Chondrocyte (in vitro differentiated cells): ENCODE data around the gene CAST. TPM values are rescaled to one million over a fixed set of nuclear protein-coding genes. Genes with fewer than 3 reads are reported as not detected.
A peak's percentile ranks its signal among the peaks of the same experiment; 100 is the strongest.

ENCODE experiments used
- DNase-seq: peaks from one replicate; pipeline ENCODE4 v3.0.0; 2021; ENCODE audit warnings: mixed read lengths, low spot score
- H3K27ac Mint-ChIP-seq: one replicate; pipeline ENCODE4 v1.8.0; 2021; ENCODE audit warnings: mild to moderate bottlenecking, moderate library complexity, mixed read lengths; ENCODE audit not compliant: unreplicated experiment
- H3K27me3 Mint-ChIP-seq: 2 replicates; pipeline ENCODE4 v1.8.0; 2021; ENCODE audit warnings: low read depth, mixed read lengths
- H3K36me3 Mint-ChIP-seq: 2 replicates; pipeline ENCODE4 v1.8.0; 2021; ENCODE audit warnings: low read depth, mixed read lengths
- H3K4me1 Mint-ChIP-seq: 2 replicates; pipeline ENCODE4 v1.8.0; 2021; ENCODE audit warnings: low read depth, mild to moderate bottlenecking, mixed read lengths
- H3K4me3 Mint-ChIP-seq: one replicate; pipeline ENCODE4 v1.8.0; 2021; ENCODE audit warnings: mild to moderate bottlenecking, moderate library complexity, mixed read lengths; ENCODE audit not compliant: unreplicated experiment
- H3K9me3 Mint-ChIP-seq: 2 replicates; pipeline ENCODE4 v1.8.0; 2021; ENCODE audit warnings: low read depth, mixed read lengths
- CTCF ChIP-seq: fragments of 200-600 bp; sonication (generic); IDR thresholded peaks from 2 replicates; pipeline ENCODE4 v1.5.0; 2021; ENCODE audit warnings: antibody characterized with exemption, mild to moderate bottlenecking, moderate library complexity
- total RNA-seq: library from RNA; stranded (reverse); gene quantifications from 3 replicates; pipeline ENCODE4 v1.2.1, GENCODE V29; 2021

CAST gene
- total RNA-seq, 1 donor from 2014 or later: 131 TPM

GRCh38 chr5:96776621-96777020 lies 114.4 kb downstream of the CAST start:
- peaks cover 27% of the 10 kb centered on the region for H3K36me3 Mint-ChIP-seq
- H3K4me1 Mint-ChIP-seq: peaks cover 24% of the 10 kb centered on the region
- no peak for TF ChIP-seq CTCF
- no peak overlapping the region for H3K4me3 Mint-ChIP-seq
- H3K9me3 Mint-ChIP-seq: no peaks in the 10 kb centered on the region
- no peak overlapping the region for H3K27ac Mint-ChIP-seq
- H3K27me3 Mint-ChIP-seq: no peaks in the 10 kb centered on the region
- no peak for DNase-seq

- no peak overlapping the region for H3K4me3 Mint-ChIP-seq
- H3K36me3 Mint-ChIP-seq: peaks cover 26% of the 10 kb centered on the region
- H3K4me1 Mint-ChIP-seq: peaks cover 24% of the 10 kb centered on the region
- no peak overlapping the region for H3K27ac Mint-ChIP-seq
- TF ChIP-seq CTCF: no peak
- DNase-seq: no peak
- H3K9me3 Mint-ChIP-seq: peaks cover 3% of the 10 kb centered on the region
- no peaks in the 10 kb centered on the region for H3K27me3 Mint-ChIP-seq
Measured at GRCh38 chr5:96778409-96778808, 116.2 kb downstream of the CAST start.

GRCh38 chr5:96780626-96781025 lies 118.5 kb downstream of the CAST start:
- DNase-seq: no peak
- H3K36me3 Mint-ChIP-seq: peaks cover 29% of the 10 kb centered on the region

GRCh38 chr5:96781031-96781971 lies 119.1 kb downstream of the CAST start:
- peaks cover 20% of the 10 kb centered on the region for H3K4me1 Mint-ChIP-seq
- no peak for TF ChIP-seq CTCF
- no peaks in the 10 kb centered on the region for H3K27me3 Mint-ChIP-seq
- peaks cover 3% of the 10 kb centered on the region for H3K9me3 Mint-ChIP-seq
- DNase-seq: no peak
- peak overlapping the region; percentile 67 for H3K27ac Mint-ChIP-seq
- H3K4me3 Mint-ChIP-seq: no peak overlapping the region
- peaks cover 29% of the 10 kb centered on the region for H3K36me3 Mint-ChIP-seq

More at GRCh38 chr5:96780626-96781025, 118.5 kb downstream of the CAST start:
- Mint-ChIP-seq H3K27me3 (no peaks in the 10 kb centered on the region), H3K27ac (peak overlapping the region; percentile 67), H3K4me3 (no peak overlapping the region), H3K4me1 (peaks cover 24% of the 10 kb centered on the region), H3K9me3 (peaks cover 3% of the 10 kb centered on the region)
- TF ChIP-seq CTCF: no peak

GRCh38 chr5:96783326-96783725 lies 121.2 kb downstream of the CAST start:
- Mint-ChIP-seq H3K27me3 (no peaks in the 10 kb centered on the region), H3K4me1 (peaks cover 13% of the 10 kb centered on the region), H3K36me3 (peaks cover 22% of the 10 kb centered on the region), H3K27ac (no peak overlapping the region), H3K4me3 (no peak overlapping the region), H3K9me3 (peaks cover 3% of the 10 kb centered on the region)
- no peak for DNase-seq
- TF ChIP-seq CTCF: no peak
